NCI-H345 (cell line): ENCODE data around the gene PLA2G2C.

ENCODE experiments used
- DNase-seq: peaks from one replicate; lab custom pipeline; 2025; lab: John Stamatoyannopoulos, UW

PLA2G2C gene

DNA sequence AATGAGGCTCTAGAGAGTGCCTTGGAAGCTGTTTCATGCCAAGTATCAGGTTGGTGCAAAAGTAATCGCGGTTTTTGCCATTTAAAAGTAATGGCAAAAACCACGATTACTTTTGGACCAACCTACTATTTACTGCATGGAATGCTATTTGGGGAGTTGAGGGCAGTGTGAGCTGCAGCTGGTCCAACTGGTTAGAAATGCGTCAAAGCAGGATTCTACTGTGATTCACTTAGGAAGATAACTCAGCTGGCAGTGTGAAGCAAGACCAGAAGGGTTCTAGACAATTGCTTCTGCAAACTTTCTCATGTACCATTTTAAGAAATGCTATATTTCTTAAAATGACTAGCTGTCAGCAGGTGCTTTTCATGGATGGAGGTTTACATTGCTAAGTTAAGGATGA, 21.2 kb upstream of the PLA2G2C start:
- no peak for DNase-seq

DNA sequence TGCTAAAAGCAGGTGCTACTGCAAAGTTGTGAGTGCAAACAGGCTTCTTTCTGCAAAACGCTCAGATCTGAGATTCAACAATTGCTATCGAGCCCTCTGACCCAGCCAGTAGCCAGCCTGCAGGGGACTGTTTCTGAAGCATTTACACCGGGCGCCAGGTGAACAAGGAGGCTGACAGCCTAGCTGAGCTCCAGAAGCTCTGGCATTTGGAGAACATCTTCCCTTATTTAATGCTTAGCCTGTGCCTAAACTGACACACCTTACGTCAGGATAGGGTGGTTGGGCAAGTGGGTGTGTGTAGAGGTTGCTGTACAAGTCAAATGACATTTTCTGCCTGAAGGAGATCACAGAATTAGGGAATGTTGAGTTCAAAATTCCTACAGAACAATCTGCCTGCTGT, 15.8 kb upstream of the PLA2G2C start:
- DNase-seq = no peak

GRCh38 chr1:20200966-20201365, 14.6 kb upstream of the PLA2G2C start:
- DNase-seq = no peak

- no peak for DNase-seq
Measured at GRCh38 chr1:20199840-20200239, 13.5 kb upstream of the PLA2G2C start.

DNA sequence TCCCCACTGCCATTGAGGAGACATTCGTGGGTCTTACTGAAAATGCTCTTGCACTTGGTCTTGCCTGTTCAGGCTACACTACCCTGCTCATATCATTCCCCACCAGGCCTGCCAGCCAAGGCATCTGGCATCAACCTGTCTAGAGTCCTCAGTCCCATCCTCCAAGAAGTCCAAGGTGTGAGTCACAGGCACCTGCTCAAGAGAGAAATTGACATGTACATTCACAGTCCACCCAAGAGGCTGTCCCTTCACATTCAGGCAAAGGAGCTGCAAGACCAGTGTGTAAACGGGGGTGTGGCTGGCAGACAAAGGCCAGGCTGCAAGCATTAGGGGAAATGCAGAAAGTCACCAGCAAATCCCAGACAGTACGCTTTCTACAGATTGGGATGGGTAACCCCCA, 13.1 kb upstream of the PLA2G2C start:
- no peak for DNase-seq

GRCh38 chr1:20198918-20199317, 12.6 kb upstream of the PLA2G2C start:
- no peak for DNase-seq

- DNase-seq = no peak
Measured at GRCh38 chr1:20198296-20198695, 12.0 kb upstream of the PLA2G2C start.

- DNase-seq = no peak
Measured at GRCh38 chr1:20197329-20197791, 11.0 kb upstream of the PLA2G2C start.

- no peak for DNase-seq
Measured at GRCh38 chr1:20195462-20195780, 9.1 kb upstream of the PLA2G2C start.

- peak; percentile 37 for DNase-seq
Measured at GRCh38 chr1:20194757-20195461, 8.6 kb upstream of the PLA2G2C start.

- DNase-seq = no peak
Measured at GRCh38 chr1:20194224-20194623, 7.9 kb upstream of the PLA2G2C start.

DNA sequence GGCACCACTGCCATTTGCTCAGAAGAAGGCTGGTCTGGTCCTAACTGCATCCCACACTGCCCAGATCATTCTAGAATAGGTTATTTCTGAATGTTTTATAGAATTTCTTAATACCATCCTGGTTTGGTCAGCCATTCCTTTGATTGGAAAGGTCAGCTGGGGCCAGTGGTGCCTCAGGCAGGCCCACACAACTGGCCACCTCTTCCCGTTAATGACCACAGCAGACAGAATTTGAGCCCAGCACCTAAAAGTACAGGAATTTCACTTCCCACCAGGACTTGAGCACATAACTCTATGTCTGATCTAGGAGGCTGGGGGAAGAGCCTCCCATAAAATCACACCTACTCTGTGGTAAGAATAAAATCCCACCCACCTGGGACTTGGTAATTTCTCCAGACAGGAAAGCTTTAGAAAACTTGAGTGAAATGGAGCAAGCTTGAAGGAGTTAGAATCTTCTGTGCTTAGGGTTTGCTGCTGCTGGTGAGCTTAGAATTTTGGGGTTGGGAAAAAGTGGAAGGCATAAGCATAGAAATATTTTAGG, 6.6 kb upstream of the PLA2G2C start:
- no peak for DNase-seq

- DNase-seq = no peak
Measured at GRCh38 chr1:20192364-20192763, 6.0 kb upstream of the PLA2G2C start.

DNA sequence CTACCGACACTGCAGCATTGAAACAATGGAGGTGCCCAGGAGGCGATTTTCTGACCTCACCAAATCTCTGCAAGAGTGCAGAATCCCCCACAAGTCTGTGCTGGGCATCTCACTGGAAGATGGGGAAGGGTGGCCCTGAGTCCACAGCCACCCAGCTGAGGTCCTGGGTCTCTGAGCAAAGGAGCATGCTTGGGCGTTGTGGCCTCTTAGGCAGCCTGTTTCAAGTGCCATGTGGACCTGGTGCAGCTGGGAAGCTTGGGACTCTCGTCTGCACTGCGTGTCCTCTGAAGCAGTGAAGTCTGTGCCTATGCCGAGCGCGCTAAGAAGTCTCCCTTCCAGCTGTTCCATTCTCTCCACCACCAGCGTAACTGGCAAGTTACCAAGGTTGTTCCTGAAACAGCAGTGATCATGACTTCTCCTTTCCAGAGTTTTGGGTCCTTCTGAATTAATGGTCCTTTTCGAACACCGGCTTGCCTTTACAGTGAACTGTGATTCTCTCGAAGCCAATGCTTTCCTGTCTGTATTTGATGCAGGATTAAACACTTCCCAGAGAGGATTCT, 5.0 kb upstream of the PLA2G2C start:
- DNase-seq = no peak

DNA sequence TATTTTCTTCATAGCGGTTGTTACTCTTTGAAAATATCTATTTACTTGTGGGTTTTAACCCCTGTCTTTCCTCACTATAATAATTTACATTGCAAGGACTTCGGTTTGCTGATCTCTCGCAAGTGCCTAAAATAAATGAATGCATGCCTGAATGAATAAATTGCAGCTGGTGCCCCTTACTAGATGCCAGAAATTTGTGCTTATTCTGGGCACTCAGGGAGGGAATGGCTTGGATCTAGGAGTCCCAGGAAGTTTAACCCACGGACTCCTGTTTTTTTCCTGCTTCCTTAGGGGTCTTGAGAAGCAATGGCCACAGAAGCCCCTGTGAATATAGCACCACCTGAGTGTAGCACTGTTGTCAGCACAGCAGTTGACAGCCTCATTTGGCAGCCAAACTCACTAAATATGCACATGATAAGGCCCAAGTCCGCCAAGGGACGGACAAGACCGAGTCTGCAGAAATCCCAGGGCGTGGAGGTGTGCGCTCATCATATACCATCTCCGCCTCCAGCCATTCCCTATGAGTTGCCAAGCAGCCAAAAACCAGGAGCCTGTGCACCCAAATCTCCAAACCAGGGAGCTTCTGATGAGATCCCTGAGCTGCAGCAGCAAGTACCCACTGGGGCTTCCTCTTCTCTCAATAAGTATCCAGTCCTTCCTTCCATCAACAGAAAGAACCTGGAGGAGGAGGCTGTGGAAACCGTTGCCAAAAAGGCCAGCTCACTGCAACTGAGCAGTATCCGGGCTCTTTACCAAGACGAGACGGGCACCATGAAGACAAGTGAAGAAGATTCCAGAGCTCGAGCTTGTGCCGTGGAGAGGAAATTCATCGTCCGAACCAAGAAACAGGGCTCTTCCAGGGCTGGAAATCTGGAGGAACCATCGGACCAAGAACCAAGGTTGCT, 4.2 kb upstream of the PLA2G2C start:
- DNase-seq = no peak

DNA sequence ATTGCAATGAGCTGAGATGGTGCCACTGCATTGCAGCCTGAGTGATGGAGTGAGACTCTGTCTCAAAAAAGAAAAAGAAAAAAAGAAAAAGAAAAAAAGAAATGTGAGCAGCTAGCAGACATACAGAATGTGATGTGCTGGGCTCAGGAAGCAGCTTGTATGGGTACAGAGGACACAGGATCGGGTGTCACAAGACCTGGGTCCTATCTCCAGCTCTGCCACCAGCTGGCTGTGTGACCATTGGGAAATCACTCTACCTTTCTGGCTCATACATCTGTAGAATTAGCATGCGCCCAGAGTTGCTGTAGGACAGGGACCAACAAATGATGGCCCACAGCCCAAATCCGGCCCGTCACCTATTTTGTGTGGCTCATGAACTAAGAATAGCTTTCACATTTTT, 3.3 kb upstream of the PLA2G2C start:
- no peak for DNase-seq

GRCh38 chr1:20188455-20188817, 2.1 kb upstream of the PLA2G2C start:
- DNase-seq = no peak

DNA sequence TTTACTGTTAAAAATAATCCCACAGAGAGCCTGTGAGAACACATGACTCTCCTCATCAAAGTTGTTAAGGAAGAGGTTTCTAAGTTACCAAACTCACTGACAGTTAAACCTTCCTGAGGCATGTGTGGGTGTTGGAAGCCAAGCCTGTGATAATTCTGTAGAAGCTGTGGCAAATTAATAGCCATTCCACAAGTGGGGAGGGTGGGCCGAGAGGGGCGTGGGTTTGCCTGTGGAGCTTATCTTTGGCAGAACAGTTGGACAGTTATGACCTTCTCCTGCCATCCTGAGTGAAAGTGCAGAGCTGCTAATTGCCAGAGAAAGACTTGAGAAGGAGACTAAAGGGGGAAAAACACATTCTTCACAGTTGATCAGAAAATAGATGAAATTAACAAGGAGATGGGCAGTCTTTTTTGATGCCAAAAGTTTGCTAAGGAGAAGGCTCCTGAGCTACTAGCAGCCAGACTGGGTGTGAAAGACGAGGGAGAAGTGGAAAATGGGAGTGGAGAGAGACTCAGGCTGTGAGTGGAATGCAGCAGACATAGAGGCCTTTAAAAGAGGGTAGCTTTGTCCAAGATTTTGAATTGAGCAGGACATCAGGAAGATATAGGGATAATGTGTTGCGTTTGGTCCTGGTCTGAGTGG, 1.6 kb upstream of the PLA2G2C start:
- no peak for DNase-seq

DNA sequence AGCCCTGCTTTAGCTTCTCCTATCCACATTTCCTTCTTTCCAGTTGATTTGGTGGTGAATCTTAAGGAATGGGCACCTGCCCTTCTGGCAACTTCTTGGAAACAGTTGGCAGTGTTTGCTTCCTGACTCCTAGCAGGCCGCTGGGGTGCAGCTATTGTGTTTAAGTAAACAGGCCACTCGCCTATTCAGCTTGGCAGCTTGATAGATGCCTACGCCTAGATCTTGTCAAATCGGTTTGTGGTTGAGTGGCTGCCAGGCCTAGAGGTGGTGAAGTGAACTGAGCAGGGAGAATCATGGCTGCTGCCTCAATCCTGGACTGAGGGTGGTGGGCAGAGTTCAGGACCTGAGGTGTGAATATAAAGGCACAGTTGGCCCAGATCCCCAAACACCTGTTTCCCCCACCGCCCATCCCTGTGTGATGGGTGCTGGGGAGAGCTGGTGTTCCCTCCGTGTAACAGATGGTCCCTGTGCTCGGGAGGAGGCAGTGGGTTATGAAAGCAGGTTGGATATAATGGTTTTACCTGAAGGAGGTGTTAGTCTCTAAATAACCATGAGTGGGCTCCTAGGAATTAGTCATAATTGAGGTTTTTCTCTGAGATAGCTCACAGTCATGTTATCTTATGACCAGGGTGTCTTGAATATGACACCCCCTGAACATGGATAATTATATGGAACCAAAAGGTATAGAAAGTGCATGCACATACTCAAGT, 940 bp upstream of the PLA2G2C start:
- DNase-seq = peak; percentile 37

DNA sequence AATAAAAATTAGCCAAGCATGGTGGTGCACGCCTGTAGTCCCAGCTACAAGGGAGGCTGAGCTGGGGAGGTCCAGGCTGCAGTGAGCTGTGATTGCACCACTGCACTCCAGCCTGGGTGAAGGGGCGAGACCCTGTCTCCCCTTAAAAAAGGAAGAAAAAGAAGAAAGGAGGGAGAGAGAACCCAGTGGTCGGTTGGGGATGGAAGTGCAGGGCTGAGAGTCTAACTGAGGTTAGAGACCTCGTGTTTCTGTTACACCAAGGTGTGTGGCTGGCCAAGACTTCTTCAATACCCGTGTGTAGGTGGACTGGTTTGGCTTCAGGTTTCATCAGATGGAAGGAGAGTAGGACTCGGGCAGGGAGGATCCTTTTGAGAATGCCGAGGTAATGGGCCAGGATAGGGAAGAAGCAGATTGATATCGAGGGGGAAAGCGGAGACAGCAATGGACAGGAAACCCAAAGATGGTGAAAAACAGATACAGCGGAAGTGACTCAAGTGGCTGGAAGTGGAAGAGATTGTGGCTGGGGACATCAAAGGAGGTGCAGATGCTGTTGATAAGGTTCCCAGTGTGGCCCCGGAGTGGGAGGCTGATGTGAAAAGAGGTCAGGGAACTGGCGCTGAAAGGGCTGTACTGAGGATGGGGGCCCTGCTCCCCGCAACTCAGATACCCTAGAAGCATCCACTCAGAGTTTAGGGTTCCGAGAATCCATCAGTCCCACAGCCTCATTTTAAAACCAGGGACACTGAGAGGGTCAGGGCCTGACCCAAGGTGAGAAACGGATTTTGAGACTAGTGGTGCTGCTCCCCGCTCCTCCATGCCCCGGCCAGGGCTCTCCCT, 1.1 kb downstream of the PLA2G2C start:
- no peak for DNase-seq

GRCh38 chr1:20184481-20184900, 1.8 kb downstream of the PLA2G2C start:
- no peak for DNase-seq
